ENCODE measurements around the gene ZFP92. TPM values are rescaled to one million over a fixed set of nuclear protein-coding genes. Genes with fewer than 3 reads are reported as not detected.
A peak's percentile ranks its signal among the peaks of the same experiment; 100 is the strongest.

ZFP92 gene, protein sequence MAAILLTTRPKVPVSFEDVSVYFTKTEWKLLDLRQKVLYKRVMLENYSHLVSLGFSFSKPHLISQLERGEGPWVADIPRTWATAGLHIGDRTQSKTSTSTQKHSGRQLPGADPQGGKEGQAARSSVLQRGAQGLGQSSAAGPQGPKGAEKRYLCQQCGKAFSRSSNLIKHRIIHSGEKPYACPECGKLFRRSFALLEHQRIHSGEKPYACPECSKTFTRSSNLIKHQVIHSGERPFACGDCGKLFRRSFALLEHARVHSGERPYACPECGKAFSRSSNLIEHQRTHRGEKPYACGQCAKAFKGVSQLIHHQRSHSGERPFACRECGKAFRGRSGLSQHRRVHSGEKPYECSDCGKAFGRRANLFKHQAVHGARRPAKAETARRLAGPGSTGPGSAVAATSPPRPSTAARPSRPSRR
- 2.4 and 2.5 TPM in 2 replicates for total RNA-seq

DNA sequence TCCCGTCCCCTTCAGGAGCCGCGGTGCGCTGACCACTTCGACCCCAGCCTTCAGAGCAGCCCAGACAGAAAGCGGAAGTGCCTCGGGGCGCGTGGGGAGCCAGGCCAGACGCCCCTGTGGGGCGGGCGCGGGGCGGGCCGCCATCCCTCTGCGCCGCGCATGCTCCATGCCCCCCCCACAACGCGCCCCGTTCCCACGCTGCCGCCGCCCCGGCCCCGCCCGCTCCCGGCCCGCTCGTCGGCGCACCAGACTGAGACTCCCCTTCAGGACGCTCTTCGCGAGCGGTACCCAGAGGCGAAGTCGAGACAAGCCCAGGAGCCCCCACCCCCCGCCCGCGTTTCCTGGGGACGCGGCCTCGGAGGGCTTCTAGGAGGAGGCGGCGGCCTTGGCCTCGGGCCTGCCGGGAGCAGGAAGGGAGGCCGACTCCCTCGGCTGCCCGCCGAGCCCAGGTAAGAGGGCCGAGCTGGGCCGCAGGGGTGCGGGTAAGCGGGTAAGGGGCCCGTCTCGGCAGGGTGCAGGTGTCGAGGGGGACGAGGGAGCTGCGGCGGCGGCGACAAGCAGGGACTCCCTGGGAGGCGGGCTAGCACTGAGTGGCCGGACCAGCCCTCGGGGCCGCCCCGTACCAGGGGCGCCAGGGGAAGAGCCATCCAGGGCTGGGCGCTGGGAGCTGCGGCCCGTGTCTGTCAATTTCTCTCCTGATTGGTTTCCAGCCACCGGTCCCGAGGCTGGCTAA lies at the start of gene ZFP92:
ZFP92 (plus strand) TSS at position 218 of the 733 bp plus-strand sequence. CDS start 6,851 bp downstream, outside the sequence.
- peaks cover 4% of the 10 kb centered on the region for H3K27me3 Mint-ChIP-seq (ENCODE audit: insufficient read depth)
- H3K4me1 Mint-ChIP-seq (ENCODE audit: low read depth), result no peaks in the 10 kb centered on the region
- no peaks in the 10 kb centered on the region for H3K36me3 Mint-ChIP-seq (ENCODE audit: low read depth)
- intact Hi-C loops (cut with micrococcal nuclease), result loop anchor here (2.0 kb wide), 2 partner anchors 59 to 75 kb away; partner anchors contain the start of gene HAUS7
- peak within 1 kb of the TSS; percentile 77 for H3K4me3 Mint-ChIP-seq
- peak; percentile 22 for DNase-seq (ENCODE audit: low spot score)
- no peaks in the 10 kb centered on the region for H3K9me3 Mint-ChIP-seq
- peak within 1 kb of the TSS; percentile 44 for H3K27ac Mint-ChIP-seq

DNA sequence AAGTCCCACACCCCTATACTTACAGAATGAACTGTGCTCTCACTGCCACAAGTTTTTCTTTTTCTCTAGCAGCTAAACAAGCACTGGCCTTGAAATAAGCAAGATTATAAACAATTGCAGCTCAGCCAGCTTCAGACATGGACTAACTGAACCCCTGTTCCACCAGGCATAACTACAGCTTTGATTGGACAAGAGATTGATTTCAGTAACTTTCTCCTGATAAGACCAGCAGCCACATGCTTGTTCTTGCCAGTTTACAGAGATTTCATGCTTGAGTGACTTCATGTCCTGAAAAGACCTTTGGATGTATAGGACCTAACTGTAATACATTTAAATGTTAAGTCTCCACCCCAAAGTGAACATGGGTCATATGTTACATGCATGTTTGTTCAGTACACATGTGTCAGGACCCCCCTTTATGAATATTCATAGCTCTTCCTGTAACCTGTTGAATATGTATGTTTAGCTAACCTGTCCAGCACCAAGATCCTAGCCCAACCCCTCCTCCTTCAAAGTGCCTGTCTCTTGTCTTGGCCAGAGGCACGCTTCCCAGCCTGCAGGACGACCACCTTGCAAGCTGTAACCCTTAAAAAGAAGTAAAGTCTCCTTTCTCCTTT lies 49.4 kb upstream of the ZFP92 start:
- no peak for DNase-seq (ENCODE audit: low spot score)
- no peak overlapping the region for H3K27ac Mint-ChIP-seq
- peaks cover 8% of the 10 kb centered on the region for H3K4me1 Mint-ChIP-seq (ENCODE audit: low read depth)
- intact Hi-C loops (cut with micrococcal nuclease), result no loop called here
- H3K9me3 Mint-ChIP-seq, result peaks cover 12% of the 10 kb centered on the region
- H3K27me3 Mint-ChIP-seq (ENCODE audit: insufficient read depth), result peaks cover 2% of the 10 kb centered on the region
- no peak overlapping the region for H3K4me3 Mint-ChIP-seq
- peaks cover 8% of the 10 kb centered on the region for H3K36me3 Mint-ChIP-seq (ENCODE audit: low read depth)

DNA sequence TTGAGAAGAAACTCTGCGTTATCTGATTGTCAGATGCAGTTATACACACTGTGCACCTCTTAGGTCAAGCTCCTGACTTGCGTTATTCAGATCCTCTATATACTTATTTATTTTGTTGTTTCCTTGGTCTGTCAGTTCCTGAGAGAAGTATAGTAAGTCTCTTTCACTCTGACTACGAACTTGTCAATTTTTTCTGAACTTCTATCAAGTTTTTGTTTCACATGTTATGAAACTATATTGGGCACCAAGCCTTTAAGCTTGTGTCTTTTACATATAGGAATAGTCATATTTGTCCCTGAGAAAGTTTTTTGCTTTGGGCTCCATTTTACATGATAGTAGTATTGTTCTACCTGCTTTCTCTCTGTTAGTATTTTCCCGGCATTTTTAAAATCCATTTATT lies 45.6 kb upstream of the ZFP92 start:
- H3K36me3 Mint-ChIP-seq (ENCODE audit: low read depth), result no peaks in the 10 kb centered on the region
- H3K4me1 Mint-ChIP-seq (ENCODE audit: low read depth), result peaks cover 11% of the 10 kb centered on the region
- intact Hi-C loops (cut with micrococcal nuclease), result no loop called here
- no peak overlapping the region for H3K27ac Mint-ChIP-seq
- peaks cover 2% of the 10 kb centered on the region for H3K27me3 Mint-ChIP-seq (ENCODE audit: insufficient read depth)
- no peak overlapping the region for H3K4me3 Mint-ChIP-seq
- no peaks in the 10 kb centered on the region for H3K9me3 Mint-ChIP-seq
- no peak for DNase-seq (ENCODE audit: low spot score)

DNA sequence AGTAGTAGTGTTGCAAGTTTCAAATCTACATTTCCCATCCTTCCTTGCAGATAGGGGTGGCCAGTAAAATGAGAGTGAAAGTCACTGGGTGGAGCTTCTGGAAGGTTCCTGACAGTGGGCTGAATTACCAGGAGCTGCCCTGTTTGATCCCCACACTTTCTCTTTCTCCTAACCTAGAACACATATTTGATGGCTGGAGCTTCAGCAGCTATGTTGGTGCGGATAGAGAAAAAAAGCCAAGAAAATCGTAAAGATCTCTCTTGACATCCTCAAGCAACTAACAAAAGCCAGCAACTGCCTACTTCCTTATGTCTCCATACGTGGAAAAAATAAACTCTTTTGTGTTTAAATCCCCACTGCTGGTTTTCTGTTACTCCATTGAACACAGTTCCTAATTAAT lies 45.2 kb upstream of the ZFP92 start:
- Mint-ChIP-seq H3K4me1 (ENCODE audit: low read depth) (peaks cover 13% of the 10 kb centered on the region), H3K36me3 (ENCODE audit: low read depth) (no peaks in the 10 kb centered on the region), H3K27ac (no peak overlapping the region), H3K9me3 (no peaks in the 10 kb centered on the region), H3K4me3 (no peak overlapping the region), H3K27me3 (ENCODE audit: insufficient read depth) (peaks cover 2% of the 10 kb centered on the region)
- DNase-seq (ENCODE audit: low spot score), result no peak
- intact Hi-C loops (cut with micrococcal nuclease), result no loop called here

DNA sequence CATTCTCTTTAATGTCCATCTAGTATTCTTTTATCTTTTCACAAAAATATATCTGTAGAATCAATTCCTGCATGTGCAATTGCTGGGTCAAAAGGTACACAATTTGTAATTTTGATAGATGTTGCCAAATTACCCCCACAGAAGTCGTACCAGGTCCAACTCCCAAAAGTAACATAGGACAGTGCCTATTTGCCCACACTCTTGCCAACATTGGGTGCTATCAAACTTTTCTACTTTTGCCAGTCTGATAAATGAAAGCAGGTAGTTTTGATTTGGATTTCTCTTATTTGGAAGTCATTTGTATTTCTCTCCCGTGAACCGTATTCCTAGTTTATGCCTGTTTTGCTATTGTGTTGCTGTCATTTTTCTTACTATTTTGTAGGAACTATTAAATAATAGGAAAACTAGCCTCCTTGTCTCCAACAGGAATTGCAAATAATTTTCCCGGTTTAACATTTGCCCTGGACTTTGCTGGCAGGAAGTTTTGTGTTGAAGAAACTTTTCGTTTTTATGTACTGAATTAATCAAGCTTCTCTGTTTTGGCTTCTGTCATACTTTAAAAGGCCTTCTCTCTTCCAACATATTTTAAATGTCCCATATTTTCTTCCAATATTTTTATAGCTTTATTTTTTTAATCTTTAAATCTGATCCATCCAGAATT lies 44.3 kb upstream of the ZFP92 start:
- intact Hi-C loops (cut with micrococcal nuclease), result no loop called here
- Mint-ChIP-seq H3K27ac (no peak overlapping the region), H3K36me3 (ENCODE audit: low read depth) (no peaks in the 10 kb centered on the region), H3K4me3 (no peak overlapping the region), H3K9me3 (no peaks in the 10 kb centered on the region), H3K4me1 (ENCODE audit: low read depth) (peaks cover 13% of the 10 kb centered on the region), H3K27me3 (ENCODE audit: insufficient read depth) (peaks cover 2% of the 10 kb centered on the region)
- no peak for DNase-seq (ENCODE audit: low spot score)

DNA sequence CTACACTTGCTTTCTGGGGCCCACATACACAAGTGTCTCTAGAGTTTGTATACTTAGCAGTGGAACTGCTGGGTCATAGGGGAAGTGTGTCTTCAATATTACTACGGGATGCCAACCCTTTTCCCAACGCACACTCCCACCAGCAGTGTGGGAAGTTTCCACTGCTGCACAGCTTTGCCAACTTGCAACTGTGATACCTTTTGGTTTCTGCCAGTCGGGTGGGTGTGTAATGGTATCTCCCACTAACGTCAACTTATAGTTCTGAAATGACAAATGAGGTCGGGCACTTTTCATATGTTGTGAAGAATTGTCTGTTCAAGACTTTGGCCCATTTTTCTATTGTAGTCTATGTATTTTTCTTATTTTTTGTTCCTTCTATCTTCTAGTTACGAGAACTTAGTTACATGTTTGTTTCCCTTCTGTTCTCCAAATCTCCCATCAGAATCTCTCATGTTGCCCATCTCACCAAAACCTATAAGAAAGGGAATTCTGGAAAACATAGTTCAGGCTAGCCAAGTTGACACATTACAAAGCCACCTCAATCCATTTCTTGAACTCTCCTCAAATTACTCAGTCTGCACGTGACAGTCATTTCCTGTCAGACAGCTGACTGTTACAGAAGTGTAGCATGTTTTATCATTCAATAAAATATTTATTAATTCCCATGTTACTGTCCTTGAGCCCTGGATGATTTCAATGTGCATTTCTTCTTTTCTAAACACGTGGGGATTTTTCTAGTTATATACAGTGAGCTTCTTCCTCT lies 40.8 kb upstream of the ZFP92 start:
- H3K36me3 Mint-ChIP-seq (ENCODE audit: low read depth), result no peaks in the 10 kb centered on the region
- peaks cover 13% of the 10 kb centered on the region for H3K4me1 Mint-ChIP-seq (ENCODE audit: low read depth)
- peaks cover 5% of the 10 kb centered on the region for H3K27me3 Mint-ChIP-seq (ENCODE audit: insufficient read depth)
- intact Hi-C loops (cut with micrococcal nuclease), result no loop called here
- H3K27ac Mint-ChIP-seq, result no peak overlapping the region
- no peaks in the 10 kb centered on the region for H3K9me3 Mint-ChIP-seq
- no peak for DNase-seq (ENCODE audit: low spot score)
- no peak overlapping the region for H3K4me3 Mint-ChIP-seq

DNA sequence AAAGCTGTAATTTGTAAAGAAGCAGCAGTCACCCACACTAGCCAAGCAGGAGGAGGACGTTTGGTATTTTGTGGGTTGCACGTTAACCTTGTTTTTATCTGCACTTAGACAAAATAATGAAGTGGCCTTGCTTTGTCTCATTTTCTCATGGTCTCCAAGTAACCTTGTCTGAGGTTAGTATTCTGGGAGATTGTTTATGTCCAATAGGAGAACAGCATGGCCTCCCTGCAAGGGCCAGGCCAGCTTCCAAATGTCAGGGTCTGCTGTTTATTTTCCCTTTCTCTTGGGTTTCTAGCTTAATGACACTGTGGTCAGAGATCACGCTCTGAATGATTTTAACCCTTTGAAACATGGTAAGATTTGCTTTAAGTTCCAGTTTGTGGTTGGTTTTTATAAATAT lies 40.0 kb upstream of the ZFP92 start:
- H3K27me3 Mint-ChIP-seq (ENCODE audit: insufficient read depth), result peaks cover 5% of the 10 kb centered on the region
- no peaks in the 10 kb centered on the region for H3K9me3 Mint-ChIP-seq
- H3K36me3 Mint-ChIP-seq (ENCODE audit: low read depth), result no peaks in the 10 kb centered on the region
- intact Hi-C loops (cut with micrococcal nuclease), result no loop called here
- H3K4me3 Mint-ChIP-seq, result no peak overlapping the region
- no peak overlapping the region for H3K27ac Mint-ChIP-seq
- no peak for DNase-seq (ENCODE audit: low spot score)
- peaks cover 7% of the 10 kb centered on the region for H3K4me1 Mint-ChIP-seq (ENCODE audit: low read depth)

DNA sequence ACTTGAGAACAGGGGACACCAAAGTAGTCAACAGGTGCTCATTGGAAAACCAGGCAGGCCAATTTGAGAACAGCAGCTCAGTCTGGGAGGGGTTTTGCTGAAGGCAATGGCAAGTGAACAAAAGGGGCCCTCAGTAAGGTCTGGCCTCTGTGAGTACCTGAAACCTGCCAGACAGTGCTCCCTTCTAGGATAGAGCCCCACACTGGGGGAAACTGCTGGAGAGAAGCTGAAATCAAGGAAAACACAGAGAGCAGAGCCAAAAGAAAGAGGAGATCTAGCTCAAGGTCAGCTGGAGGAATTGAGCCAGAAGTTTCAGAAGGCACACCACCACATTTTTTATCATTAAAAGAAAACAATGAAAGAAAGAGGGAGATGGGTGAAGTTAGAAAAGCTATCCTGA lies 38.3 kb upstream of the ZFP92 start:
- intact Hi-C loops (cut with micrococcal nuclease), result no loop called here
- no peaks in the 10 kb centered on the region for H3K9me3 Mint-ChIP-seq
- no peak overlapping the region for H3K27ac Mint-ChIP-seq
- no peak overlapping the region for H3K4me3 Mint-ChIP-seq
- DNase-seq (ENCODE audit: low spot score), result no peak
- no peaks in the 10 kb centered on the region for H3K36me3 Mint-ChIP-seq (ENCODE audit: low read depth)
- peaks cover 6% of the 10 kb centered on the region for H3K4me1 Mint-ChIP-seq (ENCODE audit: low read depth)
- H3K27me3 Mint-ChIP-seq (ENCODE audit: insufficient read depth), result peaks cover 5% of the 10 kb centered on the region

DNA sequence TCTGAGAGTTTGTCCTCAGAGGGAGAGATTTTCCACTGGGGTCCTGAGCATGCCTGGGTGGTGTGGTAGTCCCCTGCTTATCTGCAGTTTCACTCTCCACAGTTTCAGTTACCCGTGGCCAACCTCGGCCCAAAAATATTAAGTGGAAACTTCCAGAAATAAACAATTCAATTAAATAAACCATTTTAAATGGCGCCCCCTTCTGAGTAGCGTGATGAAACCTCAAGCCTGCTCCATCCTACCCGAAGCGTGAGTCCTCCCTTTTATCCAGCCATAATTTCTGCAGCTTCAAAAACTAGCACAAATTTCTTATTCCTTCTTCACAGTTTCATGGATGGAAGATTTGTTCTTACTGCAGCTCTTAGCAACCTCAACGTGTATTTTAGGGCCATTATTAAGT lies 36.8 kb upstream of the ZFP92 start:
- DNase-seq (ENCODE audit: low spot score), result no peak
- Mint-ChIP-seq H3K27me3 (ENCODE audit: insufficient read depth) (peaks cover 5% of the 10 kb centered on the region), H3K36me3 (ENCODE audit: low read depth) (no peaks in the 10 kb centered on the region), H3K4me3 (no peak overlapping the region), H3K9me3 (no peaks in the 10 kb centered on the region), H3K27ac (no peak overlapping the region), H3K4me1 (ENCODE audit: low read depth) (peaks cover 6% of the 10 kb centered on the region)
- intact Hi-C loops (cut with micrococcal nuclease), result no loop called here

DNA sequence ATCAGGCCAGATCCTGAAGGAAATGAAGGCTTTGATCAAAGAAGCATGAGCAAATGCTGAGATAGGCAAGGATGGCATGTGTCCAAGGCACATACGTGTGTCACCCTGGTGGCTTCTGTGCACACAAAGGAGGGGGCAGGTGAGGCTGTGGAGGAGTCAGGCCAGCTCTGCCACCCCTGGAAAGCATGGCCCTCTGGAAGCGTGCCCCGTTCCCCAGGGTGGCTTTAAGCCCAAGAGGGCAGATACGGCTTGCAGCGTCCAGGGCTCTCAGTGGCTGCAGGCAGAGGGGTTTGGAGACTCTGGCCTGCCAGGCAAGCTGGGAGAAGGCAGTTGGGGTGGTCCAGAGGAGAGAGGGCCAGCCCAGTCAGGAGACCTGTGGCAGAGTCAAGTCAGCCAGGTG lies 35.7 kb upstream of the ZFP92 start:
- intact Hi-C loops (cut with micrococcal nuclease), result no loop called here
- H3K4me3 Mint-ChIP-seq, result no peak overlapping the region
- DNase-seq (ENCODE audit: low spot score), result no peak
- H3K36me3 Mint-ChIP-seq (ENCODE audit: low read depth), result no peaks in the 10 kb centered on the region
- no peak overlapping the region for H3K27ac Mint-ChIP-seq
- H3K27me3 Mint-ChIP-seq (ENCODE audit: insufficient read depth), result peaks cover 5% of the 10 kb centered on the region
- peaks cover 3% of the 10 kb centered on the region for H3K4me1 Mint-ChIP-seq (ENCODE audit: low read depth)
- no peaks in the 10 kb centered on the region for H3K9me3 Mint-ChIP-seq

DNA sequence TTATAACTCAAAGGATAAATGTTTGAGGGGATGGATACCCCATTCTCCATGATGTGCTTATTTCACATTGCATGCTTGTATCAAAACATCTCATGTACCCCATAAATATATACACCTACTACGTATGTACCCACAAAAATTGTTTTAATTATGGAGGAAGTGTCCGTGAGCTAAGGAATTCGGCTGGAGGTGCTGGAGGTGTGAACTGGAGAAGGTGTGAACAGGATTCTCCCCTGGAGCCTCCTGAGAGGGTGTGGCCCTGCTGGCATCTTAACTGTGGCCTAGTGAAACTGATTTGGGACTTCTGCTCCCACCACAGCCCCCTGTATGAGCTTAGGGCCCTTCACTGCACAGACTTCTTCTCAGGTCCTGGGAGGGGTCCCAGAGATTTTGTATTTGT lies 33.5 kb upstream of the ZFP92 start:
- Mint-ChIP-seq H3K36me3 (ENCODE audit: low read depth) (no peaks in the 10 kb centered on the region), H3K27ac (no peak overlapping the region), H3K4me3 (no peak overlapping the region), H3K27me3 (ENCODE audit: insufficient read depth) (peaks cover 5% of the 10 kb centered on the region), H3K9me3 (no peaks in the 10 kb centered on the region), H3K4me1 (ENCODE audit: low read depth) (no peaks in the 10 kb centered on the region)
- DNase-seq (ENCODE audit: low spot score), result no peak
- intact Hi-C loops (cut with micrococcal nuclease), result no loop called here

DNA sequence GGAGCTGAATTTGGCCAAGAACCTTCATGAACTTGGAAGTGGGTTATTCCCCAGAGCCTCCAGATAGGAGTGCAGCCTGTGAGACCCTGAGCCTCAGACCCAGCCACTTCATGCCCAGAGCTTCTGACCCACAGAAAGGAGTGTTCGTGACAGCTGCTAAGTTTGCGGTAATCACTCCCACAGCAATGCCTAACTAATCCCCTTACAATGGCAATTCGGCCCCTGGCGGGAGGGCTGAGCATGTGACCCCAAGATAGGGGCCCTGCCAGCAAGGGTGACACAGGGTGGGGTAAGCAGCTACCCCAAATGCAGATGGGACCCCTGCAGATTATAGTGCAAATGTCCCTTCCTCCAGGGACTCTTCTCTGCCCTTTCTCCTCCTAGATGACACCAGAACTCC lies 32.7 kb upstream of the ZFP92 start:
- intact Hi-C loops (cut with micrococcal nuclease), result no loop called here
- peaks cover 1% of the 10 kb centered on the region for H3K27me3 Mint-ChIP-seq (ENCODE audit: insufficient read depth)
- H3K27ac Mint-ChIP-seq, result no peak overlapping the region
- no peak for DNase-seq (ENCODE audit: low spot score)
- no peaks in the 10 kb centered on the region for H3K36me3 Mint-ChIP-seq (ENCODE audit: low read depth)
- no peaks in the 10 kb centered on the region for H3K4me1 Mint-ChIP-seq (ENCODE audit: low read depth)
- no peak overlapping the region for H3K4me3 Mint-ChIP-seq
- no peaks in the 10 kb centered on the region for H3K9me3 Mint-ChIP-seq

Data from activated T-helper 1 cell treated with anti-CD3 and anti-CD28 coated beads, Interleukin-12 subunit alpha, Interleukin-12 subunit beta, Interleukin-2, Interleukin-4 antibody, amounts not matched to agents 30 ng/mL and 10 ng/mL and 1 ng/mL, durations not matched to agents 14 hours and 24 hours and 36 hours (primary cell).